HL-60 (cell line): Measurements from ENCODE around the gene RECQL5.

Experiments
- DNase-seq, 2 experiments: peaks; one replicate each; pipeline ENCODE4 v3.0.0-alpha.2; 2010 to 2020; ENCODE audit warnings: low read depth in 1 of 2, low spot score in 1 of 2
- H3K27ac ChIP-seq: fragments of 250-450 bp; sonication (Bioruptor Pico); replicated peaks from 2 replicates; pipeline ENCODE4 v1.5.1; 2020; ENCODE audit warnings: mild to moderate bottlenecking, moderate library complexity
- H3K27me3 ChIP-seq: fragments of 250-450 bp; sonication (Bioruptor Pico); 2 replicates; pipeline ENCODE4 v1.5.1; 2021; ENCODE audit warnings: mild to moderate bottlenecking, moderate library complexity; ENCODE audit not compliant: insufficient read depth, poor library complexity, severe bottlenecking
- H3K4me3 ChIP-seq: replicated peaks from 2 replicates; pipeline ENCODE4 v1.5.1; 2011; ENCODE audit warnings: mild to moderate bottlenecking, control low read depth, low read length; ENCODE audit not compliant: insufficient read depth
- CTCF ChIP-seq: IDR thresholded peaks from one replicate; pipeline ENCODE4 v1.5.1; 2011; ENCODE audit warnings: low read length, control low read depth, inconsistent platforms; ENCODE audit not compliant: insufficient read depth
- GABPA ChIP-seq: IDR thresholded peaks from 2 replicates; pipeline ENCODE4 v1.6.1; 2012; ENCODE audit warnings: low read depth
- POLR2AphosphoS5 ChIP-seq: IDR thresholded peaks from 2 replicates; pipeline ENCODE4 v1.6.1; 2012; ENCODE audit warnings: low read depth
- REST ChIP-seq: IDR thresholded peaks from 2 replicates; pipeline ENCODE4 v1.6.1; 2012; ENCODE audit warnings: low read depth; ENCODE audit not compliant: insufficient replicate concordance
- SPI1 ChIP-seq: IDR thresholded peaks from 2 replicates; pipeline ENCODE4 v1.6.1; 2012; ENCODE audit warnings: low read depth, mild to moderate bottlenecking, borderline replicate concordance

Gene RECQL5

GRCh38 chr17:75607086-75607485, 59.9 kb downstream of the RECQL5 start:
- no peak overlapping the region for H3K27ac ChIP-seq
- TF ChIP-seq CTCF: no peak
- TF ChIP-seq POLR2AphosphoS5: no peak
- no peak for TF ChIP-seq REST
- no peak for TF ChIP-seq GABPA
- no peak for TF ChIP-seq SPI1
- no peak overlapping the region for H3K4me3 ChIP-seq
- DNase-seq: no peak
- no peaks in the 10 kb centered on the region for H3K27me3 ChIP-seq

GRCh38 chr17:75605790-75606189, 61.2 kb downstream of the RECQL5 start:
- no peak for DNase-seq

More at GRCh38 chr17:75605790-75606189, 61.2 kb downstream of the RECQL5 start:
- no peak overlapping the region for H3K4me3 ChIP-seq
- no peak overlapping the region for H3K27ac ChIP-seq
- H3K27me3 ChIP-seq: no peaks in the 10 kb centered on the region
- TF ChIP-seq CTCF (no peak), GABPA (no peak), POLR2AphosphoS5 (no peak), REST (no peak), SPI1 (no peak)
